ENCODE results near the gene PCBP3.

PCBP3 gene

GRCh38 chr21:45824546-45825215 is 181.2 kb downstream of the PCBP3 start:
- H3K4me3 ChIP-seq (replicated peaks; ENCODE audit: insufficient read depth, low read length) = no peak overlapping the region
- H3K27me3 ChIP-seq (ENCODE audit: insufficient read depth, poor library complexity, severe bottlenecking) = no peaks in the 10 kb centered on the region
- DNase-seq (ENCODE audit: low read depth in 1 of 2, low spot score in 1 of 2) = no peak
- H3K27ac ChIP-seq (replicated peaks) = no peak overlapping the region
- TF ChIP-seq SPI1 (IDR thresholded peaks at IDR 0.05; ENCODE audit: borderline replicate concordance, low read depth) = no peak
- no peak for TF ChIP-seq POLR2AphosphoS5 (IDR thresholded peaks at IDR 0.05; ENCODE audit: low read depth)
- TF ChIP-seq CTCF (IDR thresholded peaks at IDR 0.05; ENCODE audit: insufficient read depth, low read length) = no peak
- no peak for TF ChIP-seq GABPA (IDR thresholded peaks at IDR 0.05; ENCODE audit: low read depth)
- TF ChIP-seq REST (IDR thresholded peaks at IDR 0.05; ENCODE audit: insufficient replicate concordance, low read depth) = no peak

- no peak overlapping the region for H3K27ac ChIP-seq (replicated peaks)
- no peak overlapping the region for H3K4me3 ChIP-seq (replicated peaks; ENCODE audit: insufficient read depth, low read length)
- H3K27me3 ChIP-seq (ENCODE audit: insufficient read depth, poor library complexity, severe bottlenecking) = no peaks in the 10 kb centered on the region
- no peak for TF ChIP-seq SPI1 (IDR thresholded peaks at IDR 0.05; ENCODE audit: borderline replicate concordance, low read depth)
- TF ChIP-seq CTCF (IDR thresholded peaks at IDR 0.05; ENCODE audit: insufficient read depth, low read length) = no peak
- TF ChIP-seq POLR2AphosphoS5 (IDR thresholded peaks at IDR 0.05; ENCODE audit: low read depth) = no peak
- no peak for TF ChIP-seq REST (IDR thresholded peaks at IDR 0.05; ENCODE audit: insufficient replicate concordance, low read depth)
- no peak for TF ChIP-seq GABPA (IDR thresholded peaks at IDR 0.05; ENCODE audit: low read depth)
- DNase-seq (ENCODE audit: low read depth in 1 of 2, low spot score in 1 of 2) = no peak
These were observed 181.7 kb downstream of the PCBP3 start for GRCh38 chr21:45825219-45825618.

- Histone ChIP-seq H3K27me3 (ENCODE audit: insufficient read depth, poor library complexity, severe bottlenecking) (no peaks in the 10 kb centered on the region), H3K4me3 (replicated peaks; ENCODE audit: insufficient read depth, low read length) (no peak overlapping the region), H3K27ac (replicated peaks) (no peak overlapping the region)
- TF ChIP-seq CTCF (IDR thresholded peaks at IDR 0.05; ENCODE audit: insufficient read depth, low read length) = no peak
- no peak for TF ChIP-seq REST (IDR thresholded peaks at IDR 0.05; ENCODE audit: insufficient replicate concordance, low read depth)
- no peak for DNase-seq (ENCODE audit: low read depth in 1 of 2, low spot score in 1 of 2)
These were observed 183.3 kb downstream of the PCBP3 start for GRCh38 chr21:45826676-45827301.
